IMR-90 (cell line): ENCODE measurements around the gene TRIM25. TPM values are rescaled to one million over a fixed set of nuclear protein-coding genes. Genes with fewer than 3 reads are reported as not detected.

Source experiments
- ATAC-seq: fragments of 200-7000 bp; cut with Tn5 transposase; 2 replicates; pipeline ENCODE4 v1.9.1; 2020; ENCODE audit warnings: low read depth, mild to moderate bottlenecking, moderate library complexity
- BruUV-seq: library from RNA; stranded (reverse); fragments of 400-500 nt; replicated peaks from 2 replicates; lab custom pipeline; 2021; lab: Mats Ljungman, UMichigan
- CTCF ChIA-PET: fragments of 300-600 bp; formaldehyde crosslinking; extraction: SDS; loops from one replicate; lab custom pipeline; 2021; ENCODE audit warnings: antibody characterized with exemption; lab: Yijun Ruan, JAX
- POLR2A ChIA-PET: fragments of 300-600 bp; sonication (Branson Sonifier 250); formaldehyde crosslinking; loops from one replicate; lab custom pipeline; 2022; ENCODE audit warnings: antibody characterized with exemption; ENCODE audit not compliant: unreplicated experiment; lab: Charles Lee
- DNase-seq: peaks from one replicate; pipeline ENCODE4 v3.0.0; 2013
- H2AFZ ChIP-seq: replicated peaks from 2 replicates; pipeline ENCODE3; 2013; ENCODE audit warnings: low read length, mild to moderate bottlenecking; ENCODE audit not compliant: poor library complexity
- H2AK5ac ChIP-seq: 2 replicates; pipeline ENCODE4 v1.6.1; 2013; ENCODE audit warnings: low read depth, low read length, inconsistent platforms
- H2AK9ac ChIP-seq: replicated peaks from 2 replicates; pipeline ENCODE3; 2013; ENCODE audit warnings: mild to moderate bottlenecking, low read depth, low read length, moderate library complexity; ENCODE audit not compliant: poor library complexity
- H2BK120ac ChIP-seq: 2 replicates; pipeline ENCODE4 v1.6.1; 2013; ENCODE audit warnings: low read depth, low read length, inconsistent platforms
- H2BK15ac ChIP-seq: 3 replicates; pipeline ENCODE4 v1.6.1; 2013; ENCODE audit warnings: low read depth, low read length, inconsistent platforms
- H2BK20ac ChIP-seq: 2 replicates; pipeline ENCODE4 v1.6.1; 2013; ENCODE audit warnings: low read depth, mild to moderate bottlenecking, inconsistent platforms, low read length, moderate library complexity
- H2BK5ac ChIP-seq: 2 replicates; pipeline ENCODE4 v1.6.1; 2013; ENCODE audit warnings: mild to moderate bottlenecking, low read depth, low read length, inconsistent platforms; ENCODE audit not compliant: poor library complexity, severe bottlenecking
- H3K14ac ChIP-seq: replicated peaks from 2 replicates; pipeline ENCODE4 v1.6.1; 2013; ENCODE audit warnings: low read depth, low read length, inconsistent platforms
- H3K18ac ChIP-seq: 2 replicates; pipeline ENCODE4 v1.6.1; 2013; ENCODE audit warnings: low read depth, low read length, control low read depth
- H3K23ac ChIP-seq: 2 replicates; pipeline ENCODE4 v1.6.1; 2013; ENCODE audit warnings: low read depth, low read length, inconsistent platforms
- H3K27ac ChIP-seq: 2 replicates; pipeline ENCODE4 v1.5.1; 2013; ENCODE audit warnings: mild to moderate bottlenecking, control low read depth, low read length; ENCODE audit not compliant: insufficient read depth
- H3K27me3 ChIP-seq: 2 replicates; pipeline ENCODE4 v1.6.1; 2013; ENCODE audit warnings: low read length; ENCODE audit not compliant: control insufficient read depth, insufficient read depth
- H3K36me3 ChIP-seq: 2 replicates; pipeline ENCODE4 v1.6.1; 2013; ENCODE audit warnings: low read length, mixed read lengths; ENCODE audit not compliant: control insufficient read depth, insufficient read depth
- H3K4ac ChIP-seq: 2 replicates; pipeline ENCODE4 v1.6.1; 2013; ENCODE audit warnings: low read depth, low read length, inconsistent platforms
- H3K4me1 ChIP-seq: 2 replicates; pipeline ENCODE4 v1.6.1; 2013; ENCODE audit warnings: low read length, mixed read lengths; ENCODE audit not compliant: control insufficient read depth, insufficient read depth
- H3K4me2 ChIP-seq: 2 replicates; pipeline ENCODE4 v1.6.1; 2013; ENCODE audit warnings: low read depth, mild to moderate bottlenecking, control low read depth, low read length, moderate library complexity
- H3K4me3 ChIP-seq: 2 replicates; pipeline ENCODE4 v1.5.1; 2013; ENCODE audit warnings: low read depth, mild to moderate bottlenecking, control low read depth, low read length, moderate library complexity; ENCODE audit not compliant: insufficient read depth
- H3K56ac ChIP-seq: 2 replicates; pipeline ENCODE4 v1.6.1; 2013; ENCODE audit warnings: low read length, inconsistent platforms; ENCODE audit not compliant: insufficient read depth; ENCODE audit errors: extremely low read depth
- H3K79me1 ChIP-seq, 2 experiments: 2 replicates each; pipeline ENCODE4 v1.6.1; 2013; ENCODE audit warnings: low read length in 2 of 2, inconsistent platforms in 1 of 2, low read depth in 1 of 2
- H3K9ac ChIP-seq: 2 replicates; pipeline ENCODE4 v1.6.1; 2013; ENCODE audit warnings: low read depth, low read length, control low read depth
- H3K9me1 ChIP-seq: 2 replicates; pipeline ENCODE4 v1.6.1; 2013; ENCODE audit warnings: low read length, inconsistent platforms; ENCODE audit not compliant: insufficient read depth
- H3K9me3 ChIP-seq: 2 replicates; pipeline ENCODE4 v1.6.1; 2013; ENCODE audit warnings: low read length; ENCODE audit not compliant: control insufficient read depth, insufficient read depth
- H4K20me1 ChIP-seq: 2 replicates; pipeline ENCODE4 v1.6.1; 2013; ENCODE audit warnings: low read length, inconsistent platforms; ENCODE audit not compliant: insufficient read depth
- H4K5ac ChIP-seq: 2 replicates; pipeline ENCODE4 v1.6.1; 2013; ENCODE audit warnings: mild to moderate bottlenecking, low read depth, low read length, control low read depth
- H4K8ac ChIP-seq, 2 experiments: 2 replicates each; pipeline ENCODE4 v1.6.1; 2013; ENCODE audit warnings: low read depth in 2 of 2, low read length in 2 of 2, control low read depth in 1 of 2, inconsistent platforms in 1 of 2
- H4K91ac ChIP-seq: 2 replicates; pipeline ENCODE4 v1.6.1; 2013; ENCODE audit warnings: low read depth, low read length, inconsistent platforms; ENCODE audit not compliant: insufficient read depth
- CEBPB ChIP-seq: IDR thresholded peaks from 2 replicates; pipeline ENCODE4 v1.6.1; 2012; ENCODE audit warnings: low read depth, low read length, improper control_type of control experiment
- FOS ChIP-seq: fragments of 150-350 bp; IDR thresholded peaks from 2 replicates; pipeline ENCODE4 v1.6.1; 2016; ENCODE audit warnings: low read depth, low read length
- MAFK ChIP-seq: IDR thresholded peaks from 2 replicates; pipeline ENCODE4 v1.6.1; 2012; ENCODE audit warnings: low read depth, low read length, improper control_type of control experiment
- RAD21 ChIP-seq: IDR thresholded peaks from 2 replicates; pipeline ENCODE4 v1.6.1; 2012; ENCODE audit warnings: low read length, improper control_type of control experiment
- RFX5 ChIP-seq: IDR thresholded peaks from 2 replicates; pipeline ENCODE4 v1.8.0; 2012; ENCODE audit warnings: low read depth, mild to moderate bottlenecking, low read length, moderate library complexity
- WGBS, 2 experiments: methylation state at CpG; one replicate each; pipeline versions ENCODE4 v1.1.5 to v1.1.7; 2013; ENCODE audit warnings: missing lambda C conversion rate in 2 of 2; ENCODE audit not compliant: insufficient read length in 1 of 2; ENCODE audit errors: extremely low coverage in 2 of 2; 5-methylcytosine and 5-hydroxymethylcytosine counted together
- dilution Hi-C: fragments of 300-500 bp; cut with HindIII; formaldehyde crosslinking; loops from one replicate; pipeline ENCODE4 v1.14.3; 2018; ENCODE audit warnings: low sequenced_read_pairs; ENCODE audit not compliant: unreplicated experiment
- in situ Hi-C: fragments of 300-500 bp; cut with MboI; formaldehyde crosslinking; loops from 3 replicates; pipeline ENCODE4 v1.14.3; 2019; ENCODE audit warnings: low sequenced_read_pairs, inconsistent platforms, mixed read lengths
- intact Hi-C: fragments of 100-400 bp; cut with micrococcal nuclease; formaldehyde crosslinking; loops from 2 replicates; pipeline ENCODE4 v1.10.0; 2022
- polyA plus RNA-seq, 3 experiments: library from polyadenylated mRNA; depleted of rRNA; stranded (reverse); fragments of >200 nt; gene quantifications; 2 replicates each; pipeline ENCODE4 v1.2.3, GENCODE V29; 2012; ENCODE audit warnings: low replicate concordance in 1 of 3
- total RNA-seq: library from RNA; depleted of rRNA; stranded (reverse); fragments of >200 nt; gene quantifications from 2 replicates; pipeline ENCODE4 v1.2.3, GENCODE V29; 2012

Gene TRIM25
- total and polyA plus RNA-seq, 2 of the 4 experiments (the other 2 are of a cell fraction), result 25.5 to 27.5 TPM

DNA sequence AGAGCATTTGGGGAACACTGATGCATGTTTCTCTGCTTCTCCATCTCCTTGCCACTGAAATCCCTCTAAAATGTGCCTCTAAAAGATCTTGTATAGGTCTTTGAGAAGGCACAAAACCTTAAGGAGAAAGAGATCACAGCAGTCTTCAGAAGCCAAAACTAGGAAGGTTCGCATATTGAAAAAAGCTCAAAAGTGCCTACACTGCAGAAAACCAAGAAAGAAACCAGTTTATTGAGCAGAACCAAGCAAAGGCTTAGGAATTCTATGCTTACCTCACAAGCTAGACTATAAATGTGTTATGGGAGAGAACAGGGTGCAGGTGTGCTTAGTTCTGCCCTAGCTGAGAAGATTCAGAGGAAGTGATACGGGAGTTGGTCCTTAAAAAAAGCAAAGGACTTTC lies 63.3 kb downstream of the TRIM25 start:
- WGBS, 2 experiments, result 100% methylated on average over 1 of the region's 2 CpGs; no CpG with 5 or more reads in 1 of the 2 experiments

More for the DNA sequence above, 63.3 kb downstream of the TRIM25 start:
- H3K18ac ChIP-seq, result no peak overlapping the region
- H2AK5ac ChIP-seq, result no peak overlapping the region
- H3K56ac ChIP-seq, result no peak overlapping the region
- H2AK9ac ChIP-seq, result no peak overlapping the region
- H3K79me1 ChIP-seq, result no peaks in the 10 kb centered on the region; a peak in 1 of 4 replicates
- H2BK5ac ChIP-seq, result no peak overlapping the region
- no peak overlapping the region for H3K4me2 ChIP-seq
- dilution Hi-C loops (no loop called here), intact Hi-C loops (no loop called here), in situ Hi-C loops (no loop called here)
- no peak overlapping the region for H4K5ac ChIP-seq
- ChIA-PET CTCF (interaction anchor here (0.6 kb wide), 1 partner anchor 70 kb away, joined by 4 read pairs; no protein-coding TSS in a partner anchor), POLR2A (interaction anchor here (0.6 kb wide), 1 partner anchor 31 kb away, joined by 3 read pairs; no protein-coding TSS in a partner anchor)
- H3K14ac ChIP-seq, result no peak overlapping the region
- H3K27ac ChIP-seq, result no peak overlapping the region
- no peaks in the 10 kb centered on the region for H4K20me1 ChIP-seq
- H3K36me3 ChIP-seq, result peaks cover 10% of the 10 kb centered on the region
- DNase-seq, result no peak
- no peak overlapping the region for H3K4me3 ChIP-seq
- no peaks in the 10 kb centered on the region for H3K27me3 ChIP-seq
- no peak overlapping the region for H3K23ac ChIP-seq
- no peak overlapping the region for H3K4ac ChIP-seq
- H3K9me3 ChIP-seq, result no peaks in the 10 kb centered on the region
- H2BK20ac ChIP-seq, result no peak overlapping the region
- no peak for ATAC-seq
- H3K9me1 ChIP-seq, result no peaks in the 10 kb centered on the region
- no TSS peak for BruUV-seq
- no peak overlapping the region for H3K9ac ChIP-seq
- TF ChIP-seq RAD21, result no peak
- TF ChIP-seq FOS, result no peak
- peak; percentile 53; the same call in 1 of the 2 replicates for TF ChIP-seq MAFK
- no peak for TF ChIP-seq RFX5
- no peak for TF ChIP-seq CEBPB
- H4K8ac ChIP-seq, result no peak overlapping the region
- H3K4me1 ChIP-seq, result no peaks in the 10 kb centered on the region
- no peak overlapping the region for H2BK120ac ChIP-seq
- no peak overlapping the region for H2BK15ac ChIP-seq
- no peak overlapping the region for H4K91ac ChIP-seq
- no peak overlapping the region for H2AFZ ChIP-seq
